ENCODE measurements around the gene TNFRSF9.

The TNFRSF9 gene

DNA sequence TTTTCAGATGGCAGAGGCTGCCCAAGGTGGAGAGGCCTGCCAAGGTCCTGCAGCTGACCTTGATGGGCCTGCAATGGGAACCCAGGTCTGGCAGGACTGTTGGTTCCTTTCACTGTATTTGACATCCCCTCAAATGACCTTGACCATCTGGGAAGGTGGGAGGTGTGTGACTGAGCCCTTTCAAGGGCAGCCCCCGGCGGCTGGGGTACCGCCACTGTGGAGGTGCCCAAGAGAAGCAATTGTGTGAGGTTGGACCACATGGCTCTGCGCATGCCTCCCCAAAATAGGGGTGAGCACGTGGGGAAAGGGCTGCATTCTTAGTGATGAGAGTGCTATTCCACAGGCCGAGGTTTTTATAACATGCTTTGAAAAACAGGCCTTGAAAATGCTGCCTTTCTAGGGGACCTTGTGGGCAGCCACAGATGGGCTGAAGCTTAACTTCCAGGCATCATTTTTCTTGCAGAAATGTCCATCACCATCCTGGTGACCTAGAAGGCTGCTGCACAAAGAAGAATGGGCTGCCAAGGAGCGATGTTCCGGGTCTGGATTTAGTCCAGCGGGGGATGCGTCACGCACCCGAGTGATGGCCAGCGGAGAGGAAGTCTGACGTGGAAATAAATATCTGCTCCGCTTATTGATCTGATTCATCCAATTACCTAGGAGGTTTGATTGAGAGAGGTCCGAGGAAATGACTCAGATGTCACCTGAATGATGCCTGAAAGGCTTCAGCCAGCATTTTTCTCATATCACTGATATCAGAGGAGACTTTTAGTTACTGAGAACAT is 71.3 kb downstream of the TNFRSF9 start:
- no peak overlapping the region for H3K27ac ChIP-seq
- TF ChIP-seq, protein P1, sequence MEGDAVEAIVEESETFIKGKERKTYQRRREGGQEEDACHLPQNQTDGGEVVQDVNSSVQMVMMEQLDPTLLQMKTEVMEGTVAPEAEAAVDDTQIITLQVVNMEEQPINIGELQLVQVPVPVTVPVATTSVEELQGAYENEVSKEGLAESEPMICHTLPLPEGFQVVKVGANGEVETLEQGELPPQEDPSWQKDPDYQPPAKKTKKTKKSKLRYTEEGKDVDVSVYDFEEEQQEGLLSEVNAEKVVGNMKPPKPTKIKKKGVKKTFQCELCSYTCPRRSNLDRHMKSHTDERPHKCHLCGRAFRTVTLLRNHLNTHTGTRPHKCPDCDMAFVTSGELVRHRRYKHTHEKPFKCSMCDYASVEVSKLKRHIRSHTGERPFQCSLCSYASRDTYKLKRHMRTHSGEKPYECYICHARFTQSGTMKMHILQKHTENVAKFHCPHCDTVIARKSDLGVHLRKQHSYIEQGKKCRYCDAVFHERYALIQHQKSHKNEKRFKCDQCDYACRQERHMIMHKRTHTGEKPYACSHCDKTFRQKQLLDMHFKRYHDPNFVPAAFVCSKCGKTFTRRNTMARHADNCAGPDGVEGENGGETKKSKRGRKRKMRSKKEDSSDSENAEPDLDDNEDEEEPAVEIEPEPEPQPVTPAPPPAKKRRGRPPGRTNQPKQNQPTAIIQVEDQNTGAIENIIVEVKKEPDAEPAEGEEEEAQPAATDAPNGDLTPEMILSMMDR (IDR thresholded peaks at IDR 0.05; ENCODE audit: low read depth, low read length, missing control alignments), result no peak
- DNase-seq, result no peak
- in situ Hi-C loops (cut with HindIII; ENCODE audit: low pct_ligation_motif_present, low sequenced_read_pairs), result no loop called here
- H3K27me3 ChIP-seq (replicated peaks), result no peaks in the 10 kb centered on the region
- no peak overlapping the region for H3K4me3 ChIP-seq (ENCODE audit: low read depth, low read length)
- no peaks in the 10 kb centered on the region for H3K36me3 ChIP-seq (replicated peaks)

DNA sequence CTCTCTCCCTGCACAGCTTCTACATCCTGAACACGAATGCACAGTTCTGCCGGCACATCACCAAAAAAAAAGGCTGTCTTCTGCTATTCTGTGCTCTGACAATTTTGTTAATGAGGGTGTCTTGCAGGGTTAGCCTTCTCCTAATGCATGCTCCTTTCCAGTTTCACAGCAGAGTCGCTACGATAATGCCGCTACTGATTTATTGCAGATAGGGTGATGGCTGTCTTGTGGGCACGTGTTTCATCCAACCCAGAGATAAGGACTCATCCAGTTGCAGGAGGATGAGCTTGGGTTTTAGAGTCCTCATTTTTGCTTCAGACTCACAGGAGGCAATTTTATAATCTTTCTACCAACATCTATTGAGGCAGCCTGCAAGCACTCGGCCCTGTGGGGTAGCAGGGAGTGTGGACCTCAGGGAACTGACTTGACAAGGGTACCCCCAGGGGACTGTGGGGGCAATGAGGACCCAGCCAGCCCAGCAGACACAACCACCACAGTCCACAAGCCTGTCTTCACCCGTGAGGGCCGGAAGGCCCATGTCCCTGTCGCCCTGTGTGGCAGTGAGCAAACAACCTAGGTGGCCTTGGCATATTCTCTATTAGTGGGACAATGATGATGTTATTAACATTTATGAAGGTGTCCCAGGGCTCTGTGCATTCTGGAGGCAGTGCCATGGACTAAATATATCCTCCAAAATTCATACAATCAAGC is 72.4 kb downstream of the TNFRSF9 start:
- TF ChIP-seq, protein P1 (IDR thresholded peaks at IDR 0.05; ENCODE audit: low read depth, low read length, missing control alignments), result no peak
- H3K36me3 ChIP-seq (replicated peaks), result no peaks in the 10 kb centered on the region
- no peaks in the 10 kb centered on the region for H3K27me3 ChIP-seq (replicated peaks)
- no peak overlapping the region for H3K4me3 ChIP-seq (ENCODE audit: low read depth, low read length)
- in situ Hi-C loops (cut with HindIII; ENCODE audit: low pct_ligation_motif_present, low sequenced_read_pairs), result no loop called here
- no peak overlapping the region for H3K27ac ChIP-seq
- no peak for DNase-seq

DNA sequence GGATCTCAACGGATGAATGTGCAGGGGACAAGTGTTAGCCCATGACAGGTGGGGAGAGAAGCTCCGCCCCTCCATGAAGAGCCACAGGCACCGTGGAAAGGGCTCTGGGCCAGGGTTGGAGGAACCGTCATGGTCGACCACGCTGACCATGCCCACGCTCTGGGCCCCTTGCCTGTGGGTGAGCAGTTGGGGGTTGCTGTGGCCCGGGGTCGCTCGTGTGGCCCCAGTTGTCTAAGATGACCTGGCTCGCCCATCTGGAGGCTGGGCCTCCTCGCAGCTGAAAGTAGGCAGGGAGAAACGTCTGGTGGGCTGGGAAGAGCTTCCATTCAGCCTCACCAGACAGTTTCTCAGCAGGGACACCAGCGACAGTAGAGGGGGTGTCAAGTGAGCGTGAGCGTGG is 74.7 kb downstream of the TNFRSF9 start:
- Histone ChIP-seq H3K36me3 (replicated peaks) (no peaks in the 10 kb centered on the region), H3K27ac (no peak overlapping the region), H3K27me3 (replicated peaks) (no peaks in the 10 kb centered on the region), H3K4me3 (ENCODE audit: low read depth, low read length) (no peak overlapping the region)
- no peak for DNase-seq
- TF ChIP-seq, protein P1 (IDR thresholded peaks at IDR 0.05; ENCODE audit: low read depth, low read length, missing control alignments), result no peak
- in situ Hi-C loops (cut with HindIII; ENCODE audit: low pct_ligation_motif_present, low sequenced_read_pairs), result no loop called here
